Neural cell (in vitro differentiated cells): ENCODE results near the gene ZBTB7C.

Experiments used
- EZH2 ChIP-seq: fragments of 200-600, 300-800 bp; shearing (Covaris generic), sonication (generic); IDR thresholded peaks from 2 replicates; pipeline ENCODE4 v1.6.1; 2014; ENCODE audit warnings: antibody characterized with exemption, low read length, borderline replicate concordance, mild to moderate bottlenecking; ENCODE audit not compliant: insufficient read depth, poor library complexity, severe bottlenecking
- POLR2AphosphoS5 ChIP-seq: IDR thresholded peaks from 2 replicates; pipeline ENCODE4 v1.6.1; 2012

DNA sequence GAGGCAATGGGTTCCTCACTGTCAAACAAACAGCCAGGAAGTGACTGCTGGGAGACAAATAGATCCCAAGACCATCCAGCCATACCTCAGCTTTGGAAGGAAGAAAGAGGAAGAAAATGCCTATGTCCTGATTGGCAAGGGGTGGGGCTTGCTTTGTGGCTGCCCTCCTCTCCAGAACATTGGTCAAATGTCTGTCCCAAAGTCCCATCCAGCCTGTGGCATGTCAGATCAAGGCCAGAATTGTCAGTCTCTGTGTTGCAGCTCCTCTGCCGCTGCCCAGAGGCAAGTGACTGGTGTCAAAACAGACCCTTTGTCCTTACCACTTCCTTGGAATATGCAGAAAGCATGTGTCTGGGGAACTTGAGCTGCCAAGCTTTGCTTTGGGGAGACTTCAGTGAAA is 415.8 kb downstream of the ZBTB7C start:
- TF ChIP-seq EZH2 (no peak), POLR2AphosphoS5 (no peak)
